Measurements from ENCODE around the gene MYH2. TPM values are rescaled to one million over a fixed set of nuclear protein-coding genes. Genes with fewer than 3 reads are reported as not detected.

MYH2 gene
- total and polyA plus RNA-seq, 2 of the 13 experiments (the other 11 are each of a cell fraction or from before 2014, with no cell fraction given): not detected

DNA sequence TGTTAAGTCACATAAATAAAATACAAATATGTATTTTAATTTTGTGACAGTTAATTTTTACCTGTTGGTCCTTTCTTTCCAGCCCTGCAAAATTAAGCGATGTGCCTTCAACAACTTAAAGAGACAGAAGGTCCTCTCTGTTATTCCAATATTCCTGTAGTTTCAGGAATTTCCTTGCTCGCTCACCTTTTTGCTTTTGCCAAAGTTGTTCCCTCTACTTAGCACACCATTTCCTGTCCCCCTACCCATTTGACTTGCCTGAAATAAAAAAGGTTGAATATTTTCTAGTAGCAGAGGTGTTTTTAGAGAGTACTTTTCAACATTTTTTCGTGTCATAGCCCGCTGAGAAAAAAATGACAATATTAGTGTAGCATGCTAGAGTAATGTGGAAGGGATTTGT lies 556 bp upstream of the MYH2 start:
- ChIA-PET POLR2A (no interaction called here), CTCF (ENCODE audit: low intra/inter-chr PET ratio, low total read pairs) (no interaction called here)
- FAIRE-seq: no peak
- ATAC-seq: no peak
- H3K9ac ChIP-seq (ENCODE audit: insufficient read depth, low read depth, low read length): no peak overlapping the region
- H3K9me3 ChIP-seq (ENCODE audit: low read length): no peaks in the 10 kb centered on the region
- H3K27me3 ChIP-seq (ENCODE audit: control insufficient read depth in 1 of 2, insufficient read depth in 2 of 2, low read length in 2 of 2): peaks cover 0 to 20% of the 10 kb centered on the region in 2 experiments; a peak in 4 of 5 replicates
- no peaks in the 10 kb centered on the region for H3K79me2 ChIP-seq (ENCODE audit: insufficient read depth, low read length)
- no peak overlapping the region for H3K27ac ChIP-seq (ENCODE audit: extremely low read length, insufficient read depth, low read length)
- WGBS (ENCODE audit: low lambda C conversion rate): 22% methylated on average over 4 of the region's 4 CpGs
- no TSS peak for BruUV-seq (replicated peaks)
- H4K20me1 ChIP-seq (ENCODE audit: insufficient read depth, low read length): no peaks in the 10 kb centered on the region
- TF ChIP-seq ZNF577 (CRISPR knock-in tag; IDR thresholded peaks at IDR 0.05; ENCODE audit: borderline replicate concordance, low read depth): no peak
- TF ChIP-seq ZNF180 (CRISPR knock-in tag; IDR thresholded peaks at IDR 0.05; ENCODE audit: borderline replicate concordance, low read depth): no peak
- TF ChIP-seq ZNF260 (CRISPR knock-in tag; IDR thresholded peaks at IDR 0.05; ENCODE audit: borderline replicate concordance, low read depth): no peak
- TF ChIP-seq YEATS4 (CRISPR knock-in tag; IDR thresholded peaks at IDR 0.05; ENCODE audit: borderline replicate concordance): no peak
- TF ChIP-seq, protein P1, sequence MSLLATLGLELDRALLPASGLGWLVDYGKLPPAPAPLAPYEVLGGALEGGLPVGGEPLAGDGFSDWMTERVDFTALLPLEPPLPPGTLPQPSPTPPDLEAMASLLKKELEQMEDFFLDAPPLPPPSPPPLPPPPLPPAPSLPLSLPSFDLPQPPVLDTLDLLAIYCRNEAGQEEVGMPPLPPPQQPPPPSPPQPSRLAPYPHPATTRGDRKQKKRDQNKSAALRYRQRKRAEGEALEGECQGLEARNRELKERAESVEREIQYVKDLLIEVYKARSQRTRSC (CRISPR knock-in tag; IDR thresholded peaks at IDR 0.05; ENCODE audit: low read depth): no peak
- no peak for TF ChIP-seq MED13 (CRISPR knock-in tag; IDR thresholded peaks at IDR 0.05)
- no peak for TF ChIP-seq KDM5B (CRISPR knock-in tag; IDR thresholded peaks at IDR 0.05; ENCODE audit: borderline replicate concordance)
- TF ChIP-seq, protein P2, sequence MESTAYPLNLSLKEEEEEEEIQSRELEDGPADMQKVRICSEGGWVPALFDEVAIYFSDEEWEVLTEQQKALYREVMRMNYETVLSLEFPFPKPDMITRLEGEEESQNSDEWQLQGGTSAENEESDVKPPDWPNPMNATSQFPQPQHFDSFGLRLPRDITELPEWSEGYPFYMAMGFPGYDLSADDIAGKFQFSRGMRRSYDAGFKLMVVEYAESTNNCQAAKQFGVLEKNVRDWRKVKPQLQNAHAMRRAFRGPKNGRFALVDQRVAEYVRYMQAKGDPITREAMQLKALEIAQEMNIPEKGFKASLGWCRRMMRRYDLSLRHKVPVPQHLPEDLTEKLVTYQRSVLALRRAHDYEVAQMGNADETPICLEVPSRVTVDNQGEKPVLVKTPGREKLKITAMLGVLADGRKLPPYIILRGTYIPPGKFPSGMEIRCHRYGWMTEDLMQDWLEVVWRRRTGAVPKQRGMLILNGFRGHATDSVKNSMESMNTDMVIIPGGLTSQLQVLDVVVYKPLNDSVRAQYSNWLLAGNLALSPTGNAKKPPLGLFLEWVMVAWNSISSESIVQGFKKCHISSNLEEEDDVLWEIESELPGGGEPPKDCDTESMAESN (CRISPR knock-in tag; conservative IDR thresholded peaks at IDR 0.05): no peak
- TF ChIP-seq, protein P3, sequence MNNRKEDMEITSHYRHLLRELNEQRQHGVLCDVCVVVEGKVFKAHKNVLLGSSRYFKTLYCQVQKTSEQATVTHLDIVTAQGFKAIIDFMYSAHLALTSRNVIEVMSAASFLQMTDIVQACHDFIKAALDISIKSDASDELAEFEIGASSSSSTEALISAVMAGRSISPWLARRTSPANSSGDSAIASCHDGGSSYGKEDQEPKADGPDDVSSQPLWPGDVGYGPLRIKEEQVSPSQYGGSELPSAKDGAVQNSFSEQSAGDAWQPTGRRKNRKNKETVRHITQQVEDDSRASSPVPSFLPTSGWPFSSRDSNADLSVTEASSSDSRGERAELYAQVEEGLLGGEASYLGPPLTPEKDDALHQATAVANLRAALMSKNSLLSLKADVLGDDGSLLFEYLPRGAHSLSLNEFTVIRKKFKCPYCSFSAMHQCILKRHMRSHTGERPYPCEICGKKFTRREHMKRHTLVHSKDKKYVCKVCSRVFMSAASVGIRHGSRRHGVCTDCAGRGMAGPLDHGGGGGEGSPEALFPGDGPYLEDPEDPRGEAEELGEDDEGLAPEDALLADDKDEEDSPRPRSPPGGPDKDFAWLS (CRISPR knock-in tag; IDR thresholded peaks at IDR 0.05; ENCODE audit: borderline replicate concordance): no peak
- TF ChIP-seq ZFP41 (CRISPR knock-in tag; IDR thresholded peaks at IDR 0.05; ENCODE audit: borderline replicate concordance): no peak
- no peak for TF ChIP-seq ZNF766 (CRISPR knock-in tag; IDR thresholded peaks at IDR 0.05; ENCODE audit: borderline replicate concordance)
- no peak for TF ChIP-seq KDM2A (CRISPR knock-in tag; IDR thresholded peaks at IDR 0.05; ENCODE audit: borderline replicate concordance, low read depth)
- in situ Hi-C loops (cut with HindIII; ENCODE audit: extremely low pct_ligation_motif_present, low pct_unique_long_range_greater_than_20kb) (no loop called here), intact Hi-C loops (cut with micrococcal nuclease; ENCODE audit: unreplicated experiment) (no loop called here)
- no peak for DNase-seq (ENCODE audit: low spot score)
- H3K4me1 ChIP-seq (ENCODE audit: insufficient read depth, low read length): no peaks in the 10 kb centered on the region
- no peak overlapping the region for H3K4me3 ChIP-seq (replicated peaks in 1 of 3; ENCODE audit: insufficient read depth in 1 of 3, low read depth in 2 of 3, low read length in 3 of 3)
- H3K36me3 ChIP-seq (replicated peaks in 1 of 2; ENCODE audit: control insufficient read depth in 1 of 2, insufficient read depth in 2 of 2, low read length in 2 of 2): no peaks in the 10 kb centered on the region
- H3K4me2 ChIP-seq (ENCODE audit: low read depth, low read length): no peak overlapping the region
- H2AFZ ChIP-seq (ENCODE audit: low read length): no peak overlapping the region

Data from HepG2 (cell line).